Activated T-cell treated with anti-CD3 and anti-CD28 coated beads for 1 hour (primary cell): ENCODE results near the gene CARD6.
"Not testable (repeated sequence)": the region's sequence is repeated elsewhere in the genome, so short reads cannot be mapped to it uniquely, and the experiment has no call there.

Source experiments
- DNase-seq: peaks from one replicate; pipeline ENCODE4 v3.0.0-alpha.2; 2020; ENCODE audit warnings: low read depth

Gene CARD6, protein sequence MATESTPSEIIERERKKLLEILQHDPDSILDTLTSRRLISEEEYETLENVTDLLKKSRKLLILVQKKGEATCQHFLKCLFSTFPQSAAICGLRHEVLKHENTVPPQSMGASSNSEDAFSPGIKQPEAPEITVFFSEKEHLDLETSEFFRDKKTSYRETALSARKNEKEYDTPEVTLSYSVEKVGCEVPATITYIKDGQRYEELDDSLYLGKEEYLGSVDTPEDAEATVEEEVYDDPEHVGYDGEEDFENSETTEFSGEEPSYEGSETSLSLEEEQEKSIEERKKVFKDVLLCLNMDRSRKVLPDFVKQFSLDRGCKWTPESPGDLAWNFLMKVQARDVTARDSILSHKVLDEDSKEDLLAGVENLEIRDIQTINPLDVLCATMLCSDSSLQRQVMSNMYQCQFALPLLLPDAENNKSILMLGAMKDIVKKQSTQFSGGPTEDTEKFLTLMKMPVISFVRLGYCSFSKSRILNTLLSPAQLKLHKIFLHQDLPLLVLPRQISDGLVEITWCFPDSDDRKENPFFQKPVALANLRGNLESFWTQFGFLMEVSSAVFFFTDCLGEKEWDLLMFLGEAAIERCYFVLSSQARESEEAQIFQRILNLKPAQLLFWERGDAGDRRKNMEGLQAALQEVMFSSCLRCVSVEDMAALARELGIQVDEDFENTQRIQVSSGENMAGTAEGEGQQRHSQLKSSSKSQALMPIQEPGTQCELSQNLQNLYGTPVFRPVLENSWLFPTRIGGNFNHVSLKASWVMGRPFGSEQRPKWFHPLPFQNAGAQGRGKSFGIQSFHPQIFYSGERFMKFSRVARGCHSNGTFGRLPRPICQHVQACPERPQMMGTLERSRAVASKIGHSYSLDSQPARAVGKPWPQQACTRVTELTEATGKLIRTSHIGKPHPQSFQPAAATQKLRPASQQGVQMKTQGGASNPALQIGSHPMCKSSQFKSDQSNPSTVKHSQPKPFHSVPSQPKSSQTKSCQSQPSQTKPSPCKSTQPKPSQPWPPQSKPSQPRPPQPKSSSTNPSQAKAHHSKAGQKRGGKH

GRCh38 chr5:40841068-40841805, at the start of gene CARD6:
CARD6 (plus strand) TSS chr5:40841367; CDS start chr5:40841383, 16 bp downstream.
- DNase-seq = no peak

DNA sequence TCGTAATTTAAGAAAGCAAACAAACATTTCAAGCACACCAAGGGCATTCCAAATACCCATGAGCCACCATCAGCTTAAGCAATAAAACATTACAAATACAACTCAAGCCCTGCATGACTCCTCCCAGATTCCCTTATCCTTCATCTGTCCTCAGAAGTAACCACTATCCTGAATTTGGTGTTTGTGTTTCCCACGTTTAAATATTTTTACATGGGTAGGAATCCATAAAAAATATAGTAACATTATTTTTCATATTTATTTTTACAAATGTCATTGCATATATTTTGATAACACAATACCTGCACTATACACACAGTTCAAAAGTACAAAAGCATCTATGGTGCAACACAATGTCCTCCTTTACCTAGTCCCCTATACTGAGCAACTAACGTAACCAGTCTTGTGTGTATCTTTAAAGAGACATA, 49.4 kb upstream of the CARD6 start:
- DNase-seq = no peak

GRCh38 chr5:40792691-40793090, 48.5 kb upstream of the CARD6 start:
- DNase-seq = not testable (repeated sequence)

GRCh38 chr5:40794340-40794739, 46.8 kb upstream of the CARD6 start:
- DNase-seq = not testable (repeated sequence)

GRCh38 chr5:40794877-40795276, 46.3 kb upstream of the CARD6 start:
- not testable (repeated sequence) for DNase-seq

DNA sequence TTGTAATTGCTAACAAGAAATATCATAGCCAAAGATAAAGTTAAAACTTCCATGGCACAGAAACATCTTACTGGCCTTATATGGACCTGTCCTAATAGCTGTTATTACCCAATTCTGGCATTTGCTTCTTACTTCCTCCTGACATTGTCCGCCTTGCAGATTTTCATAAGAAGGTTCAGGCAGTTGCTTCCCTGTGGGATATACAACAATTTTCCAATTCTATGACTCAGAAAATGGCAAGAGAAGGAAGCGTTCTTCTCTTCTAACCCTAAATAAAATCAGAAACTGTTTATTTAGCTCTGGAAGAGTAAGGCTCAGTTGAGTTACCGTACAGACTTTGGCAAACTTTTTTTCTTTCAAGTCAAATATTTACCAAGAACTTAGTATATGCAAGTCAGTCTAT, 44.7 kb upstream of the CARD6 start:
- no peak for DNase-seq

DNA sequence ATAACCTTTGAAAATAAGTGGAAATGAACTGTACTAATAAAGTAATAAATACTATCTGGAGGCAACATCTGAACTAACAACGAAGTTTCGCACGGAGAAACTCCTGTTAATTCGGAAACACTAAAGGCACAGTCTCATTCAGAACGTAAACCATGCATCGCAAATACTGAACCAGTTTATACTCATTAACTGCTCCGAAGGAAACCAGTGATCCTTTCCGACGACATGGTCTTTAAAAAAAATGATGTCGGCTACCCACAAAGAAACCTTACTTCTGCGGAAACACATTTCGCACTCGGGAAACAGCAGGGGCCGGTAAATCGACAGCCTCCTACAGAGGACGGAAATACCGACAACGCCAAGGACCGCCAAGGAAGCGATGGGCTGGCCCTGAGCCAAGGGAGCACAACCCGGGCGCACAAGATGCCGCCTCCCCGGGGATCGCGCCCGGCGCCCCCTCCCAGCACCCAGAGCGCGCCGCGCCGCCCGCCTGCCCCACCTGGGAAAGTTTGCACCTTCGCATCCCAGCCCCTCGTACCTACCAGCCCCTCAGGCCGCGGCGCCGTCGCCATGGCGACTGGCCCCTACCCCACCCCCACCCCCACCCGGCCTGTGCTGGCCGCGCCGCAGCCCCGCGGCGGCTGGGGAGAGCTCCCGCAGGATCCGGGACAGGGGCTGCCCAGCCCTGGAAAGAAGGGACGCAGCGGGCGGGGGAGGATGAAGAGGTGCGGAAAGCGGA, 43.7 kb upstream of the CARD6 start:
- DNase-seq = peak; percentile 61

DNA sequence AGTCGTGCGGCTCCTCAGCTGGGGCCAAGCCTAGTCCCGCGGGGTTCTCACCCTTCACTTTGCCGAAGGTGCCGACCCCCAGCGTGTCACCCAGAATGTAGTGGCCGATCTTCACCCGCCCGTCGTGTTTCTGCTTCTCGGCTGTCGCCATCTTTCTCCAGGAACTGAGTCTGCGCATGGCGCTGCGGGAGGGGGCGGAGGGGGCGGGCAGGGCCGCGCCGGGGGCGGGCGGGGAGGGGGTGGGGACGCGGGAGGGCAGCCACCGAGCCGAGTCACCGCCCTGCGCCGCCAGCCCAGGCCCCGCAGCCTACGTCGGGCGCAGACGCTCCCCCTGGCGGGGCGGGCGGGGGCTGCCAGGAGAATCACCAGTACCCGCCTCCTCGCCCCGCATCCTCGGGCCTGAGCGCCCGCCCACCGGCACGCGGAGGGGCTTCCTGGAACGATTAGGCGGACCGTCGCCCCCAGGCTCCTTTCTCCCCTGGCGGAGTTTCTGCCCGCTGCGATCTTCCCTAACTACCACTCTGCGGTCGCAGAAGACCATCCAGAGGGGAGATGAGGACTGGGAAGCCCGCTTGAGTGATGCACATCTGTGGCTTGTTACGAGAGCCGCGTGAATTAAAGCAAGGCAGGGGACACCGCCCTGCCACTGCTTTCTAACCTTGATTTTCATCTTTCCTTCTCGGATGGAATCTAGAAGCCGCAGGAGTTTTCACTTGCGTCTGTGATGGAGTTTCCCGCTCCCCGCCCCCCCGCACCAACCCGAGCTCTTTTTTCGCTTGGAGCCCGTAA, 43.0 kb upstream of the CARD6 start, which contains the start of gene PRKAA1:
PRKAA1 (minus strand) TSS at position 363 of the 789 bp plus-strand sequence; CDS start at position 178, 185 bp downstream.
- DNase-seq = peak; percentile 87

- DNase-seq = no peak
Observed at GRCh38 chr5:40798801-40799210, 42.4 kb upstream of the CARD6 start.

- no peak for DNase-seq
Observed at GRCh38 chr5:40799258-40799657, 41.9 kb upstream of the CARD6 start.

- no peak for DNase-seq
Observed at GRCh38 chr5:40801771-40802562, 39.2 kb upstream of the CARD6 start.

GRCh38 chr5:40812125-40812524, 29.0 kb upstream of the CARD6 start:
- DNase-seq = no peak

- DNase-seq = no peak
Observed at GRCh38 chr5:40813698-40814281, 27.4 kb upstream of the CARD6 start.

GRCh38 chr5:40823459-40823858, 17.7 kb upstream of the CARD6 start:
- no peak for DNase-seq

GRCh38 chr5:40825461-40826043, 15.6 kb upstream of the CARD6 start:
- DNase-seq = not testable (repeated sequence)

- DNase-seq = no peak
Observed at GRCh38 chr5:40826489-40827187, 14.5 kb upstream of the CARD6 start.

DNA sequence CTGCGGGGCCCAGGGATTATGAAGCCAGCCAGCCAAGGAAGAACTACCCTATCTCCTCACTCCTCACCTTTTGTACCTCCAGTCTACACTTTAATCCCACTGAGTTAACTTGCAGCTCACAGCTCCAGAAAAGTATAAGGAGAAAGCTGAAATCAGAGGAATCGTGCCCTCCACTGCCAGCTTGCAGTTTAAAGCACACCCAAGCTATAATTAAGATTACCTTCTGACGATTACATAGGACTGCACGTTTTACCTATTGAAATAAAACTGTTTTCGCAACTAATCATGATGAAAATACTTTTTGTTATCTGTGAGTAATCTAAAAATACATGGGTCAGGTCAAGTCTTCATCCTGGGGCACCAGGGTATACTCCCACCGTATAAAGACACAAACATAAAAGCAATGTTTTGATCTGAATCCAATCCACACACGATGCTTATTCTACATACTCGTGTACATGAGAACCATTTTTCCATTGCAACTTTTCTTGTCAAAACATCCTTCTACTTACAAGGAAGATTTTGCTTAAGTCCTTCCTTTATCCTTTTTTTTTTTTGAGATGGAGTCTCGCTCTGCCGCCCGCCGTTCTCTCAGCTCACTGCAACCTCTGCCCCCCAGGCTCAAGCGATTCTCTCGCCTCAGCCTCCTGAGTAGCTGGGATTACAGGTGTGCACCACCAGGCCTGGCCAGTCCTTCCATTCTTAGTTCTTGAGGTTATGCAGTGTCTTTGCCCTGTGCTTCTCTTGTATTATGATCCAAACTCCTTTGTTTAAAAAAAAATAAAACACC, 13.8 kb upstream of the CARD6 start:
- DNase-seq = no peak
